Dermis blood vessel endothelial cell (primary cell): ENCODE data around the gene ITIH1. TPM values are rescaled to one million over a fixed set of nuclear protein-coding genes. Genes with fewer than 3 reads are reported as not detected.

Experiments used
- DNase-seq: peaks from one replicate; pipeline ENCODE4 v3.0.0; 2010
- total RNA-seq: library from RNA; depleted of rRNA; stranded (reverse); fragments of >200 nt; gene quantifications from 2 replicates; pipeline ENCODE4 v1.2.3, GENCODE V29; 2014

ITIH1 gene
- total RNA-seq, 1 donor from 2014 or later: not detected

DNA sequence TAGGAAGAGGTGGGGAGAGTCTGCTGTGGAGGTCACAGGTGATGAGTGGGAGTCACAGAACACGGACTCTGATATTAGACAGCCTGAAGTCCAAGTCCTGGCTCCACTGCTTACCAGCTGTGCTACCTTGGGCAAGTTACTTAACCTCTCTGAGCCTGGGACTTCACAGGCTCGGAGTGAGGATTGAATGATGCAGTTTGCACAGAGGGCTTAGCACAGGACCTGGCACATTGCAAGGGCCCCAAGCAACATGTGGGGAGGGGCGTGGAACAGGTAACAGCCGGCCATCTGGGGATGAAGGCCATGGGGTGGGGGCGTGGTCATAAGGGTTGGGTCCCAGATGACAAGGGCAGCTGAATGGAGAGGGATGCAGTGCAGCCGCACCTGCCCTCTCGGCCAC is 12.9 kb downstream of the ITIH1 start:
- DNase-seq: no peak

DNA sequence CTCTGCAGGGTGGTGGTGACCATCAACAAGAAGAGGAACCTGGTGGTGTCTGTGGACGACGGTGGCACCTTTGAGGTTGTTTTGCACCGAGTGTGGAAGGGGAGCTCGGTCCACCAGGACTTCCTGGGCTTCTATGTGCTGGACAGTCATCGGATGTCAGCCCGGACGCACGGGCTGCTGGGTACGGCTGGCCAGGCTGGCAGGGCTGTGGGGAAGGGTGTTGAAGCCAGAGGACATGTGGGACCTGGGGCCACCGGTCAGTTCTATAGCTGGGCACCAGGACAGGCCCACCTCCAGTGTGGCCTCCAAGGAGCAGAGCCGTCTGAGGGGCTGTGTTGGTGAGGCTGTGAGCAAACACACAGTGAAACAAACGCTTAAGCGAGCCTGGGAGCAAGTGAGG is 13.3 kb downstream of the ITIH1 start:
- DNase-seq: no peak

DNA sequence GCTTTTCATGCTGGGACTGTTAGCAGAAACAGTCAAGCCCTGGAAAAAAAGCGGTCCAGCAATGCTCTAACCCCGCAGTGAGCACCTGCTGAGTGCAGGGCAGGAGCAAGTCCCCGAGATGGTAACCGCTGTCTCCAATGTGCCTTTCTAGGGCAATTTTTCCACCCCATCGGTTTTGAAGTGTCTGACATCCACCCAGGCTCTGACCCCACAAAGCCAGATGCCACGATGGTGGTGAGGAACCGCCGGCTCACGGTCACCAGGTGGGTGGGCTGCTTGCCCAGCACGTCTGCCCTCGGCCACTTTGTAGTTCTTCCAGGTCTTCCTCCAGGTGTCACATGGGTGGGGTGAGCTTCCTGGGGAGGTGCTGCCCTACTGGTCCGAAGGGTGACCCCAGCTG is 14.0 kb downstream of the ITIH1 start:
- DNase-seq: no peak

DNA sequence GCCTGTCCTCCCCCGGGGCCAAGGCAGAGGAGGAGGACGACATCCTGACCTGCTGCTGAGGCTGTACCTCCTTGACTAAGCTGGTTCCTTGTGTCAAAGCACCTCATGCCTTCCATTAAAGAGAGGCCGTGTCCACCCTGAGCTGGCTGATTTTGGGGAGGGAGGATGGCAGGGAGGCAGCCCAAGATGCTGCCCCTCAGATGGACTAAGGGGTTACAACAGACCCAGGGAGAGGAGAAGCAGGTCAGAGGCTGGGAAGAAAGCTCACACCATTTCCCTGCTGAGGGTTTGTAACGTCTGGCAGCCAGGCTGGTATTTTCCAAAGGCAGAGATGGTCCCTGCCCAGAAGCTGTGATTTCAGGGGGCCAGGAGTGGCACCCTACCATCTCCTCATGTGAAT is 14.5 kb downstream of the ITIH1 start:
- DNase-seq: no peak

DNA sequence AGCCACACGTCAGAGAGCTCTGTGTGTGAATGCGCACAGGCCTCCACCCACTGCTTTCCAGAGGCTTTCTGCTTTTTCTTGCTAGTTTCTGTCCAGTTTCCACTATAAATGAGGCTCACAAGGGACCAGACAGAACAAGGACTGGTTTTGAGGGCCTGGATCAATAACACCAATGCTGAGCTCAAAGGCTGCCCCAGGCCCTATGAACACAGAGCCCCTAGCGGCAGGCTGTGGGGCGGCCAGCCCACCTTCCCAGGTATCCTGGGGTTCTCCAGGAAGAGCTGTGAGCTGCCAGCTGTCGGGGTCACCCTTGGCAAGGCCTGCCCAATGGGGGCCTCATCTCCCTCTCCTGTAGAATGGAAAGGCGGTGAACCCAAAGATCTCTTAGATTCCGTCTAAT is 15.0 kb downstream of the ITIH1 start:
- DNase-seq: no peak

DNA sequence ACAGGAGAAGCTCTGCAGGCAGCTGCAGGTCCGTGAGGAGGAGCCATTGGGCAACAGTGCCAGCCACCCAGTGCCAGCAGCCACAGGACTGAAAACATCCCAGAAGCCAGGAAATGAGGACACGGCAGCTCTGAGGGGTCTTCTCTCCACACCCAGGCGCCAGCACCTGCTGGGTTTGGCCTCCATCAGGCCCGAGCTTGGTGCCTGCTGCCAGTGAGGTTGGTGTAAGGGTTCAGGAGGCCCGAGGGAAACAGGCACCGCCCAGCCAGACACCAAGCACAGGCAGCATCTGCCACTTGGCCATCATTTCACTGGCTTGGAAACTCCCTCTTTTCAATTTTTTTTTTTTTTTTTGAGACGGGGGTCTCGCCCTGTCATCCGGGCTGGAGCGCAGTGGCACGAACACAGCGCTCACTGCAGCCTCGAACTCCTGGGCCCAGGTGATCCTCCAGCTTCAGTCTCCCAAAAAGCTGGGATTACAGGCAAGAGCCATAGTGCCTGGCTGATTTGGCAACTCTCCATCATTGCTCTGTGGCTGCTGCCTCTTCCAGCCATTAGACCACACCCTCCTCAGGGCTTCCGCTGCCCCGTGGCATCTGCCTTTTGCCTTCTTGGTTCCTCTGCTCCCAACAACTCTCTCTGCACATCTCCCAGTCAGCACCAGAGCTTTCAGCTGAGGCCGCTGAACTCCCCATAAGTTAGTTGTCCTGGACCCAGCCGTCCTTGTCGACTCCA is 15.7 kb downstream of the ITIH1 start:
- DNase-seq: no peak

DNA sequence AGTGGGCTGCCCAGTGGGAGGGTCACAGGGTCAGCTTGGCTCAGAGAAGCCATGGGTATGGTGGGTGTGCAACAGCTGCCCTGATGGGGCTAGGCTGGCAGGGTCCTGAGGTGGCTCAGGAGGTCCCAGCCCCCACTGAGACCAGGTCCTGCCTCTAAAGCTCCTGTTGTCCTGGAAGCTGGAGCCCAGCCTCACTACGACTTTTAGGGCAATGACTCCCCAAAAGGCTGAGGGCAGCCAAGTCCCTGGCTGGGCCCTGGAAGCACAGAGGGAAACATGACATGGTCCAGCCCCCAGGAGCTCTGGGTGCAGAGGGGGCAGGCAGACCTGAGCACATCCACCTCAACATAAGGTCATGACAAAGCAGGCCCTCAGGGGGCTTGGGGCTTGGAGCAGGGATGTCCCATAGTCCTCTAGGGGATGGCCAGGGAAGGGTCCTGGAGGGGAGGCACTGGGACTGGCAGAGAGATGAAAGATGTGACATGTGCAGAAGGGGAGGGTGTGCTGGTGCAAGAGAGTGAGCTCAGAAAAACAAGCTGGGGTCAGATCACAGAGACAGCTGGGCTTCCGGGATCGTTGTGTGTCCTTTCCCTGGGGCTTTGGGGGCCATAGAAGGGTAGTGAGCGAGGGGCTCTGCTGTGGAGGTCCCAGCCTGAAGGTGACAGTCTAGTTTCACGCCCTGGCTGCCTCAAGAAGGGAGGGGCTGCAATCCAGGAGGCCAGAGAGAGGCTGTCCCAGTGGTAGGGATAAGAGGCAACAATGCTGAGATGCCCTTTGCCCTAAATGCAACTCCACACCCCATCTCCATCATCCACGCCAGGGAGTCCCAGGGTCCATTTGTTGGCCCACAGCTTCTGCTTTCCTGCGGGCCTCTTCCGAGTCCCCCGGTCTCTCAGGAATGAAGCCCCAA is 16.6 kb downstream of the ITIH1 start:
- no peak for DNase-seq

DNA sequence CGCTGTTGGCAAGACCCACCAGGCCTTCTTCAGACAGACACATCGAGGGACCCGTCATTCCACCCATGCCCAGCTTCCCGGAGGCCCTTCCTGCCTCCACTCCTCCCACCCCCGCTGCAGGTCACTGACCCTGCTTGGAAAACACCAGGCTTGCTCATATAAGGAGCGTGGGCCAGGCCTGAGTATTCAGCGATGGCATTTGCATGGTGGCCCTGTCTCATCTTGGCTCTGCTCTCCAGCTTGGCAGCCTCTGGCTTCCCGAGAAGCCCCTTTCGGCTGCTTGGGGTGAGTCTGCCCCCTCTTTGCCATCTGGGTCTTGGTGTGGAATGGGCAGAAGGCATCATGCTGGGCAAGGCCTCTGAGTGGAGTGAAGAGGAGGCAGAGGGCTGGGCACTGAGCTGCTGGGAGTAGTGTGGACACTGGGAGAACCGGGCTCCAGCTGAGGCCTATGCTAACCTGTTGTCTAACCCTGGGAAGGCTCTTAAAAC is 17.3 kb downstream of the ITIH1 start, which contains the start of gene ITIH3:
Gene ITIH3 (plus strand): TSS at position 185 of the 488 bp plus-strand sequence. CDS start 8 bp downstream, at position 193.
- DNase-seq: peak; percentile 11

DNA sequence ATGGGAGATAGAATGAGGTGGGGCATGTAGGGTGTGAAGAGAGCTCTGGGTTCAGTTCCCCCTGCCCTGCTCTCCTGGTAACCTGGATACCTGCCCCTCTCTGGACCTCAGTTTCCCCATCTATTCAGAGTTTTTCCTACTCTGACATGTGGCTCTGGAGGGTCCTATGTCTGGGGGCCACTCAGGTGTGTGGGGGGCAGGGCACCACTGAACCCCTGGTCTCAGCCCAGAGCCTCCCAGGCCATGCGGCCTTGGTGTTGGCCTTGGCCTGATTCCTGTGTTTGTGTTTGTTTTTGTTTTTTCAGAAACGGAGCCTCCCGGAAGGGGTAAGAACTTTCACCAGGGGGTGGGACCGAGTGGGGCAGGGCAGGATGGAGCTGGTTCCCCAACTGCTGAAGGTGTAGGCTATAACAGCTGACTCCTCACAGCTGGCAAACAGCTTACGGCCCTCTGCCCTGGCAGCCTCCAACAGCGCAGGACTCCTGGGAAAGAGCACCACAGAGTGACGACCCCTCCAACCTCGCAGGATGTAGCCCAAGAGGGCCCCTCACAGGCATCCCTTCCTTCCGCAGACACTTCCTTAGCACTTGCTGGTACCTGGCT is 18.0 kb downstream of the ITIH1 start:
- no peak for DNase-seq

DNA sequence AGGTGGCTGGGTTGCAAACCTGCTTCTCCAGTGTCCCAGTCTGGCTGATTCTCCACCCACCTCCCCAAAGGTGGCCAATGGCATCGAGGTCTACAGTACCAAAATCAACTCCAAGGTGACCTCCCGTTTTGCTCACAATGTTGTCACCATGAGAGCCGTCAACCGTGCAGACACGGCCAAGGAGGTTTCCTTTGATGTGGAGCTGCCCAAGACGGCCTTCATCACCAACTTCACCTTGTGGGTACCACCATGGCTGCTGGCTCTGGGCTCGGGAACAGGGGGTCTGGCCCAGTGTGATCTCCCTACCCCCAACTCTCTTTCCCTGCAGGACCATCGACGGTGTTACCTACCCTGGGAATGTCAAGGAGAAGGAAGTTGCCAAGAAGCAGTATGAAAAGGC is 19.0 kb downstream of the ITIH1 start:
- no peak for DNase-seq

DNA sequence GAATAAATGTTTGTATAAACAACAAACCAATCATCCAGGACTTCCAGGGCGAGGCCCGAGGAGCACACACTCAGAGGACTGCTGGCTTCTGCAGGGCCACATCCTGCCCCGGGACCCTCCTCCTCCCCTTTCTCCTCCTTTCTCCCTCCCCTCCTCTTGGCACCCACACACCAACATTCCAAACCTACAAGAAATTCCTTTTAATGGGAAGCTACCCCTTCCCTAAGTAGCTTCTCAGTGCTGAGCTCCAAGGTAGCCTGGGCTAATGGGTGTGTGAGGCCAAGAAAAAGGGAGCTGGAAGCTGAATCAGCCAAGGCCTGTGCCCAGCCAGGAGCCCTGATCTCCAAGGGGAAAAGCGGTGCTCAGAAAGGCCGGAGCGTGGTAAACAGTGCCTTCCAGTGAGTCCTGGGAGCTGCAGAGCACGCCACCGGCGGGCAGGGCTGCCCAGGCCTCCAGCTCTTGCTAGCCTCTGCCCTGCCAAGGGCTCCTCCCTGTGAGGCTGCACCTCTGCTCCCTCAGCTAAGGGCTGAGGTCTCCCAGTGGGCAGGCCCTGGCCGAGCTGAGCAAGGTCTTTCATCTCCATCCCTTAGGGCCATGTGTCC is 21.1 kb downstream of the ITIH1 start:
- DNase-seq: no peak

DNA sequence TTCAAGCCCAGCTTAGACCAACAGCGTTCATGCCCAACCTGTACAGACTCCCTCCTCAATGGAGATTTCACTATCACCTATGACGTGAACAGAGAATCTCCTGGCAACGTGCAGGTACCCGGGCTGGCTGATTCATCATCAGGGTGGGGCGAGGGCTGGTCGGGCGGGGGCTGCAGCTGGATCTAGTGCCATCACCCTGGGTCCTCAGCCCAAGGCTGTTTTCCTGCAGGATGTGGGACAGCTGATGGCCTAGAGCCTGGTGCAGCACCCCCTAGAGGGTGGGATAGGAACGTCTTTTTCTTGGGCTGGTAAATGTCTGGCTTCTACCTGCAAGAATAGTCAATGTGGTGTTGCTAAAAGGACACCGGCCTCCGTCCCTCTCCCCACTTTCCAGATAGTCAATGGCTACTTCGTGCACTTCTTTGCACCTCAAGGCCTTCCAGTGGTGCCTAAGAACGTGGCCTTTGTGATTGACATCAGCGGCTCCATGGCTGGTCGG is 21.6 kb downstream of the ITIH1 start:
- peak; percentile 48 for DNase-seq

DNA sequence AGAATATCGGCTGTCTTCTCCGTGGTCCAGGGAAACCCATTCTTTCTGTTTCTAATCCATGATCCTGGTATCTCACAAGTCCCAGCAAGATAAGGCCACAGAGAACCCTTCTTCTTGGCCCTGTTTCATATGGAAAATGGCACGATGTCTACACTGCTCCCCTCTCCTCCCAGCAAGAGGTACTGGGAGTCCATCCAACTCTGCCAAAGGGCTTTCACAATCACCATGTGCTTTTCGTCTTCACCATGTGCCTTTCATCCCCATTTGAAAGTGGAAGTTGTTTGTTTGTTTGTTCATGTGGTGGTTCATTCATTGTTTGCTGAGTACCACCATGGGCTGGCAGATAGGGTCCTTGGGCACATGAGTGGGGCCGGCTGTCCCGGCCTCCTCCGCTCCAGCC is 22.7 kb downstream of the ITIH1 start:
- no peak for DNase-seq

DNA sequence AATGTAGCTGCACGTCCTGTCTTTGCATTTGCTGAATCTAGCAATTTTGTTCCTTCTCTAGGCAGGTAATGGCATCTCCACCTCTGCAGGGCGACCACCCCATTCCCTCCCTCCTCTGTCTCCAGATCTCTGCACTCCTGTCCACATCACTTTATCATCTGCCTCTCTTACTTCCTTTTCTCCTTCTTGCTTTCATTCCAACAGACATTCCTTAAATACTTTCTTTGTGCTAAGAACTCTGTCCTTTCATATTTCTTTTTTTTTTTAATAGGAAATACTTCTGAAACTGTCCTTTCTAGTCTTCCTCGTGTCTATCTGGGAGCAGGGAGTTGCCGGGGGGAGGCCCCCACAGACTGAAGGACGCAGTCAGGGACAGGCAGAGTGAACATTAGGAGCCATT is 24.4 kb downstream of the ITIH1 start:
- no peak for DNase-seq

DNA sequence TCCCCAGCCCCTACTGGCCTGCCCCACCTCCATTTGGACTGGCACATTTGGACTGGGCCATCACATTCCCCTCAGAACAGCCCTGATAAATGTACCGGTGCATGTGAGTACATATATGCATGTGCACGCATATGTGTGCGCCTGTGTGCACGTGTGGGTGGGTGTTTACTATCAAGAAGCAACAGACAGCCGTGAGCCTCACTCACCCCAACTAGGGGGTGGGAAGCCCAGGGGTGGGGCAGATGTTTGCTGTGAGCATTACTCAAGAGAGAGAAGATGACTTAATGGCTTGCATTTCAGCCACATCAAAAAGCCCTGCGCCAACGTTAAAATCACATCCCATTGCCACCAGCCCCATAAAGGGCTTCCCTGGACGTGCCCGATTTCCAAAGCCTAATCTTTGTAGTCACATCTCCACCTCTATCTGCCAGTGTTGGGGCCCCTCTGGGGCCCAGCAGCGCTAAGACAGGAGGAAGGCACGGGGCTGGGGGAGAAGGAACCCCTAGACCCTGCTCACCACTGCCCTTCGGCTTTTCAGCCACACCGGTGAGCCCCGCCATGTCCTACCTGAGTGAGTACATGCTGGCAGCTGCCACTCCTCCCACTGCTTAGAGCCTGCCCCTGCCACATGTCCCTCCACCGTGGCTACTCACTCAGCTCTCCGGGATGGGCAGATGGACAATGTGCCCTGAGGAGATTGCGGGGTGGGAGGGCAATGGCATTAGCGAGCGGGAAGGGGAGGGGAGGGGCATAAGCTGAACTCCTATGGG is 28.1 kb downstream of the ITIH1 start:
- no peak for DNase-seq

DNA sequence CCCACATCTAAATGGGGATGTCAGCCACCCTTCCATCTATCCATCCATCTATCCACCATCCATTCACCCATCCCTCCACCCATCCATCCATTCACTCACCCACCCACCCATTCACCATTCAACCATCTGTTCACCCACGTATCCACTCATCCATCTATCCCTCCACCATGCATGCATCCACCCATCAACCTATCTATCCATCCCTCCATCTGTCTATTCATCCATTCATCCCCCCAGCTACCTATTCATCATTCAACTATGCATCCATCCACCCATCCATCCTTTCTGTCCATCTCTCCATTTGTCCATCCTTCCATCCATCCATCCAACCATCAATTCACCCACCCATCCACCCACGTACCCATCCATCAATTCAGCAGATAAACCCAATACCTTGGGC is 31.8 kb downstream of the ITIH1 start:
- DNase-seq: no peak

DNA sequence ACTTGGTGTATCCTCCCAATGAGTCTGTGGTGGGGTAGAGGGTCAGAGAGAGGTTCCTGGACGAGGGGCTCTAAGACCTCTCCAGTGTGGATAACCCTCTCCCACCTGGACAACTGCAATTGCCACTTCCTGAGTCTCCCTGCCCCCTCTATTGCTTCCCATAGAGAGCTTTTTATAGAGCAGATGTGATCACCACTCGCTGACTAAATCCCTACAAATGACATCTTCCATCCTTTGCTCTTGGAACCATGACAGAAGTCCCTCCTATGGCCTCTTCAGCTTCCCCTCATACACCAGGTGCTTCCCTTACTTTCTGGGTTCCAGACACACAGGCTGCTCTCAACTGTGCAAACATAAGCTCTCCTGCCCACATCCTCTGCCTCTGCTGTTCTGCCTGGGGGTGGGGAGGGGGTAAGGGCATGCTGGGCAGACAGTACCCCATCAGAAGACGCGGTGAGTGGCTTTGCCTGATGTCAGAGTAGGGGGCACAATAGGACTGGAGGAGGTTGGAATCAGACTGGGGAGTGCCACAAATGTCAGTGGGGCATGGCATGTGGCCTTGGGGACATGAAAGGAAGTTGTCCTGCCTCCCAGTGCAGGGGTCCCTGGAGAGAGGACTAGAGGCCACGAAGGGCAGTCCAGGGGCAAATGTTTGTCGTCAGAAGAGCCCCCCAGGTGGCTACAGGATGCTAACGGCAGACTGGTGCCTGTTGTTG is 32.4 kb downstream of the ITIH1 start:
- DNase-seq: peak; percentile 28

DNA sequence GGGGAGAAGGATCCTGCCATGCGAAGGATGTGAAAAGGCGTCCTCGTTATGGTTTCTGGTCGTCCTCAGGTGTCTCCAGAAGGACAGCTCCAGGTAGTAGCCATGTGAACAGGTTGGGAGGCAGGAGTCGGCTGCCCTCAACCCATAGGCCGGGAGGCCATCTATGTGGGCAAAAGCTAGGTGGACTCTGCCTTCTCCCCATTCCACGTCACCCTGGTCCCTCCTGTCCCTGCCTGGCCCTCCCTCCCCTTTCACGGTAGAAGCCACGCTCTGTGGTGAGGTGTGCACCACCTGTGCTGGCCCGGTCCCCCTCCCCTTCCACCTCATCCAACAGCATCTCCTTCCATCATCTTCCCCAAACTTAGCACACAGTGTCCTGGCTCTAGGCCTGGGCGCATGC is 33.5 kb downstream of the ITIH1 start:
- DNase-seq: no peak

DNA sequence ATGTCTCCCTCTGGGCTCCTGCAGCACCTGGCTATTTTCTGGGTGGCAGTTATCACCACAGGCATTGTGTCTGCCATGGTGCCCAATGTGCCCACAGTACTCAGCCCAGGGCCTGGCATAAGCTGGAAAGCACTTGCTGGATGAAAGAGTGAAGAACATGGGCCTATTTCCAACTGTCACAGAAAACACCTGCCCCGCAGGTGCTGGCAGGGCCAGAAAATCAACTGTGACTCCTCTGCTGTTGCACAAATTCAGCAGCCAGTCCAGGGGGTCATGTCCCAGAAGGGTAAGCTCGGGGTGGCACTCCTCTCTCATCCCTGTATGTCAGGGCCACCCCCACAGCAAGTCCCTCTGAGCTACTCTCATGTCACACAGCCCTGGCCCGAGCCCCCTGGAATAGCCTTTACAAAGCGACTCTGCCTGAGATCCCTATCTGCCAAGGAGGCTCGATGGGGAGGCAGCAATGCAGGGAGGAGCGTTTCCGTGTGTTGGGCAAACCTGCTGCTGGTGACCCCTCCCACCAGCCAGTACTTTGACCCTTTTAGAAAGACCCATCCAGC is 34.1 kb downstream of the ITIH1 start:
- DNase-seq: no peak

DNA sequence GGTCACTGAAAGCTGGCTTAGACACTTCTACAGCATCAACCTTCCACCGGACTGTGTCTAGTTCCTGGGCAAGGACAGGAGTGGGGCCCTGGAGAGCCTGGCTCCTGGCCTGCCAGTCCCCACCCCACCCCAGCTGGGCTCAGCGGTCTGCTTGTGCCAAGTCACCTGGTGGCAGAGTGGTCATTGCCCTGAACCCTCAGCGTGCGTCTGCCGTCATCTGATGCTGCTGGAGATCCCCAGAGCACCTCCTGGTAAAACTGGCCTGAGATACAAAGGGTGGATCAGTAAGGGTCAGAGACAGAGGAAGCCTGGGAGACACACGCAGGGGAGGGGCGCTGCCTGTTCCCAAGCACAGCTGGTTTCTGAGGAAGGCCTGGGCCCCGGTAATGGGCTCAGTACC is 36.4 kb downstream of the ITIH1 start:
- DNase-seq: no peak

DNA sequence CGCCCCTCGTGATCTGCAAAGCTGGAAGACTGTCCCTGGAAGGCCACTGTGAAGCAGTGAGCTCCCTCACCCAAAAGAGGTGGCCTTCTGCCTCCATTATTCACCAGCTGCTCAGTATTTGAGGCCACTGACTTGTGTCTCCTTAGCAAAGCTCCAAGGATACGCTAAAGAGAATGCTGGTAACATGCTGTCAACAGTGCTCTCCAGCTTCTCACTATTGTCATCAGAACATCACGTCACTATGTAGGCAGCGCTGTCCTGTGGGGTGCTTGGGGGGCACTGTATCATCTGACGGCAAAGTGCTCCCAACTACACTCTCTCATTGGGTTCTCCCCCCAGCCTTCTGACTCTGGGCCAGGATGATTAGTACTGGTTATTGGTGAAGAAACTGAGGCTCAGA is 38.8 kb downstream of the ITIH1 start:
- no peak for DNase-seq
